Aorta (tissue), 5 donors: Measurements from ENCODE around the gene RNF20. TPM values are rescaled to one million over a fixed set of nuclear protein-coding genes. Genes with fewer than 3 reads are reported as not detected.
"Not testable (repeated sequence)": the region's sequence is repeated elsewhere in the genome, so short reads cannot be mapped to it uniquely, and the experiment has no call there.

ENCODE experiments used
- ATAC-seq: fragments of 200-7000 bp; cut with Tn5 transposase; one replicate; pipeline ENCODE4 v1.9.1; 2022; ENCODE audit warnings: moderate library complexity; ENCODE audit not compliant: low FRiP score
- DNase-seq, 2 donors: peaks; one replicate each; pipeline ENCODE4 v3.0.0-alpha.2; 2020
- H3K27ac ChIP-seq, 2 donors: one replicate each; pipeline ENCODE4 v1.5.1; 2013; ENCODE audit warnings: low read length in 2 of 2, mild to moderate bottlenecking in 2 of 2, moderate library complexity in 2 of 2, control low read depth in 1 of 2, inconsistent platforms in 1 of 2, low read depth in 1 of 2
- H3K27me3 ChIP-seq, 2 donors: one replicate each; pipeline ENCODE4 v1.6.1; 2013; ENCODE audit warnings: control low read depth in 1 of 2, low read length in 1 of 2, mild to moderate bottlenecking in 1 of 2, moderate library complexity in 1 of 2; ENCODE audit not compliant: insufficient read depth in 2 of 2, control insufficient read depth in 1 of 2
- H3K36me3 ChIP-seq, 2 donors: one replicate each; pipeline ENCODE4 v1.6.1; 2013; ENCODE audit warnings: control low read depth in 1 of 2, low read length in 1 of 2, mild to moderate bottlenecking in 1 of 2; ENCODE audit not compliant: insufficient read depth in 2 of 2, control insufficient read depth in 1 of 2
- H3K4me1 ChIP-seq, 2 donors: one replicate each; pipeline ENCODE4 v1.6.1; 2013; ENCODE audit warnings: low read length in 2 of 2, control low read depth in 1 of 2, mild to moderate bottlenecking in 1 of 2, moderate library complexity in 1 of 2; ENCODE audit not compliant: insufficient read depth in 2 of 2, control insufficient read depth in 1 of 2
- H3K4me3 ChIP-seq, 2 donors: one replicate each; pipeline ENCODE4 v1.5.1; 2013; ENCODE audit warnings: low read length in 2 of 2, control low read depth in 1 of 2, mild to moderate bottlenecking in 1 of 2
- H3K9me3 ChIP-seq: one replicate; pipeline ENCODE4 v1.6.1; 2013; ENCODE audit warnings: mild to moderate bottlenecking, low read length; ENCODE audit not compliant: control insufficient read depth
- WGBS, 2 donors: extraction: QIAGEN DNeasy Blood & Tissue Kit; methylation state at CpG; one replicate each; pipeline ENCODE4 v1.1.7; 2013; 5-methylcytosine and 5-hydroxymethylcytosine counted together
- intact Hi-C, 2 donors: fragments of 100-400 bp; cut with DNase I; formaldehyde crosslinking; loops; one replicate each; pipeline versions ENCODE4 v1.14.2 to v1.15.0; 2022
- polyA plus RNA-seq, 2 donors: library from polyadenylated mRNA; stranded (reverse); fragments of 200-250 nt; gene quantifications; one replicate each; pipeline ENCODE4 v1.2.3, GENCODE V29; 2013
- total RNA-seq, 2 donors: library from RNA; stranded (reverse); fragmentation: NEBNext Ultra II Directional; extraction: Animal tissue kit (Norgen Biotek cat#: 25700); gene quantifications; one replicate each; pipeline ENCODE4 v1.2.1, GENCODE V29; 2021
- donor health status: healthy with polysubstance abuse.
- donor health status: Bipolar disorder and iron deficiency.
- donor health status: DM: no; HTN: no; CAD: no.
- donor health status: DM: no; HTN: no; CAD: no.
- donor health status: DM: yes; HTN: yes; CAD: no.

The RNF20 gene
- total and polyA plus RNA-seq, 4 donors: 11.0 to 48.1 (median 32.7) TPM

- 67 to 70% methylated on average over 16 to 17 of the region's 18 CpGs for WGBS, 2 donors
- H3K27ac ChIP-seq, H3K27me3 ChIP-seq, H3K4me3 ChIP-seq, intact Hi-C loops, DNase-seq, H3K9me3 ChIP-seq, H3K4me1 ChIP-seq, ATAC-seq: not testable (repeated sequence)
- H3K36me3 ChIP-seq: peaks cover 14 to 24% of the 10 kb centered on the region in 2 donors
Measured at GRCh38 chr9:101549472-101550098, 15.9 kb downstream of the RNF20 start.

GRCh38 chr9:101561740-101562139, 28.1 kb downstream of the RNF20 start:
- intact Hi-C loops: no loop called here
- WGBS, 2 donors: 94 to 98% methylated on average over 1 of the region's 1 CpG
- no peaks in the 10 kb centered on the region for H3K27me3 ChIP-seq
- H3K27ac ChIP-seq: no peak overlapping the region
- H3K9me3 ChIP-seq: no peaks in the 10 kb centered on the region
- DNase-seq (no peak), ATAC-seq (no peak)
- no peaks in the 10 kb centered on the region for H3K4me1 ChIP-seq
- H3K4me3 ChIP-seq: no peak overlapping the region
- H3K36me3 ChIP-seq: peaks cover 7 to 8% of the 10 kb centered on the region in 2 donors

- no peak overlapping the region for H3K4me3 ChIP-seq
- H3K27me3 ChIP-seq: no peaks in the 10 kb centered on the region
- DNase-seq: no peak
- intact Hi-C loops: no loop called here
- H3K4me1 ChIP-seq: no peaks in the 10 kb centered on the region
- peaks cover 3 to 5% of the 10 kb centered on the region in 2 donors for H3K36me3 ChIP-seq
- ATAC-seq: no peak
- no peaks in the 10 kb centered on the region for H3K9me3 ChIP-seq
- 94 to 97% methylated on average over 1 of the region's 1 CpG for WGBS, 2 donors
- no peak overlapping the region for H3K27ac ChIP-seq
Measured at GRCh38 chr9:101562966-101563365, 29.3 kb downstream of the RNF20 start.

GRCh38 chr9:101564252-101564651, 30.6 kb downstream of the RNF20 start:
- Histone ChIP-seq H3K4me3 (no peak overlapping the region), H3K36me3 (peaks cover 3 to 4% of the 10 kb centered on the region in 2 donors), H3K27me3 (no peaks in the 10 kb centered on the region), H3K27ac (no peak overlapping the region), H3K4me1 (no peaks in the 10 kb centered on the region), H3K9me3 (no peaks in the 10 kb centered on the region)
- no peak for DNase-seq
- no peak for ATAC-seq
- intact Hi-C loops: no loop called here

GRCh38 chr9:101566904-101567724, 33.5 kb downstream of the RNF20 start:
- Histone ChIP-seq H3K27me3 (no peaks in the 10 kb centered on the region), H3K36me3 (peaks cover 3 to 5% of the 10 kb centered on the region in 2 donors), H3K4me1 (no peaks in the 10 kb centered on the region), H3K4me3 (no peak overlapping the region), H3K9me3 (no peaks in the 10 kb centered on the region), H3K27ac (no peak overlapping the region)
- intact Hi-C loops: no loop called here
- WGBS, 2 donors: 80 to 84% methylated on average over 5 of the region's 5 CpGs
- DNase-seq (no peak), ATAC-seq (no peak)

- Histone ChIP-seq H3K9me3 (no peaks in the 10 kb centered on the region), H3K27ac (no peak overlapping the region), H3K4me1 (no peaks in the 10 kb centered on the region), H3K27me3 (no peaks in the 10 kb centered on the region), H3K4me3 (no peak overlapping the region), H3K36me3 (peaks cover 0 to 5% of the 10 kb centered on the region in 2 donors)
- 93 to 95% methylated on average over 3 of the region's 3 CpGs for WGBS, 2 donors
- no peak for ATAC-seq
- DNase-seq: no peak
- intact Hi-C loops: no loop called here
Measured at GRCh38 chr9:101567725-101568350, 34.2 kb downstream of the RNF20 start.

- Histone ChIP-seq H3K9me3 (no peaks in the 10 kb centered on the region), H3K4me1 (no peaks in the 10 kb centered on the region), H3K4me3 (no peak overlapping the region), H3K27me3 (no peaks in the 10 kb centered on the region), H3K36me3 (peaks cover 0 to 5% of the 10 kb centered on the region in 2 donors), H3K27ac (no peak overlapping the region)
- DNase-seq: no peak
- 71 to 75% methylated on average over 5 of the region's 5 CpGs for WGBS, 2 donors
- intact Hi-C loops: no loop called here
- ATAC-seq: no peak
Measured at GRCh38 chr9:101569741-101570501, 36.3 kb downstream of the RNF20 start.

- no peak overlapping the region for H3K27ac ChIP-seq
- 84 to 93% methylated on average over 1 of the region's 1 CpG for WGBS, 2 donors
- no peaks in the 10 kb centered on the region for H3K4me1 ChIP-seq
- no peaks in the 10 kb centered on the region for H3K27me3 ChIP-seq
- no peaks in the 10 kb centered on the region for H3K9me3 ChIP-seq
- no peak overlapping the region for H3K4me3 ChIP-seq
- DNase-seq (no peak), ATAC-seq (no peak)
- H3K36me3 ChIP-seq: peaks cover 0 to 2% of the 10 kb centered on the region in 2 donors
- intact Hi-C loops: no loop called here
Measured at GRCh38 chr9:101571114-101571513, 37.5 kb downstream of the RNF20 start.
